Adrenal gland (tissue), 12 donors: Measurements from ENCODE around the gene TSPAN18. TPM values are rescaled to one million over a fixed set of nuclear protein-coding genes. Genes with fewer than 3 reads are reported as not detected.

Experiments
- DNase-seq, 7 donors: peaks; one replicate each; pipeline ENCODE4 v3.0.0-alpha.2; 2019 to 2020
- H3K27ac ChIP-seq, 5 donors: fragments of 200-600 bp; sonication (generic) in 4 of 5; 1 replicate in 3 of 5; 2 replicates in 2 of 5; pipeline versions ENCODE4 v1.5.1 to v1.8.0; 2016 to 2020; ENCODE audit warnings: mild to moderate bottlenecking in 1 of 5
- H3K27me3 ChIP-seq: fragments of 200-600 bp; 2 replicates; pipeline ENCODE4 v1.8.0; 2021
- H3K36me3 ChIP-seq, 2 donors: fragments of 200-600 bp; replicated peaks in 1 of 2; 1 replicate in 1 of 2; 2 replicates in 1 of 2; pipeline versions ENCODE4 v1.5.1 to v1.8.0; 2018 to 2022
- H3K4me1 ChIP-seq, 2 donors: fragments of 200-600 bp; replicated peaks in 1 of 2; 1 replicate in 1 of 2; 2 replicates in 1 of 2; pipeline versions ENCODE4 v1.5.1 to v1.8.0; 2018 to 2021
- H3K4me3 ChIP-seq, 4 donors: fragments of 200-600 bp; sonication (generic) in 3 of 4; one replicate each; pipeline ENCODE4 v1.5.1; 2016 to 2018
- H3K9me3 ChIP-seq, 3 donors: fragments of 200-600 bp; sonication (generic) in 1 of 3; replicated peaks in 1 of 3; 1 replicate in 2 of 3; 2 replicates in 1 of 3; pipeline versions ENCODE4 v1.5.1 to v1.8.0; 2016 to 2021
- POLR2A ChIP-seq, 2 donors: fragments of 450-650 bp; IDR thresholded peaks; one replicate each; pipeline ENCODE4 v1.6.1; 2017; ENCODE audit warnings: antibody characterized with exemption in 2 of 2, mild to moderate bottlenecking in 2 of 2, moderate library complexity in 1 of 2
- WGBS, 4 donors: extraction: QIAGEN DNeasy Blood & Tissue Kit in 2 of 4; methylation state at CpG; one replicate each; pipeline versions ENCODE4 v1.1.5 to v1.1.7; 2013 to 2017; 5-methylcytosine and 5-hydroxymethylcytosine counted together
- intact Hi-C, 2 donors: fragments of 100-400 bp; cut with DNase I; formaldehyde crosslinking; loops; one replicate each; pipeline versions ENCODE4 v1.14.1 to v1.15.0; 2022 to 2023
- polyA plus RNA-seq, 3 donors: library from polyadenylated mRNA; stranded (reverse); fragments of 200-250 nt in 2 of 3; fragments of 350-450 nt in 1 of 3; fragmentation: Illumina TruSeq in 1 of 3; extraction: RNeasy Lipid Tissue Mini Kit (QIAGEN cat#74804) in 1 of 3; gene quantifications; one replicate each; pipeline ENCODE4 v1.2.3, GENCODE V29; 2013 to 2014
- total RNA-seq, 9 donors: library from RNA; depleted of rRNA in 4 of 9; stranded (reverse); fragments of >200 nt in 4 of 9; fragments of 120-200 nt in 1 of 9; fragmentation: NEBNext Ultra II Directional in 1 of 9; extraction: Animal tissue kit (Norgen Biotek cat#: 25700) in 1 of 9; gene quantifications; one replicate each; pipeline versions ENCODE4 v1.1.0 to v1.2.4, GENCODE V29; 2013 to 2023
- TF ChIP-seq, protein P1 (sequence below), 6 experiments: fragments of 450-650 bp in 4 of 6; fragments of 200-600 bp in 2 of 6; sonication (generic) in 1 of 6; IDR thresholded peaks; 1 replicate in 5 of 6; 2 replicates in 1 of 6; pipeline versions ENCODE4 v1.5.1 to v1.8.0; 2016 to 2021; ENCODE audit warnings: antibody characterized with exemption in 6 of 6, mild to moderate bottlenecking in 2 of 6, moderate library complexity in 1 of 6
- donor health status: healthy with polysubstance abuse.
- donor health status: Bipolar disorder and iron deficiency.
- donor health status: DM: yes; HTN: yes; CAD: no.
- donor health status: DM: no; HTN: no; CAD: no.
- donor health status: DM: no; HTN: no; CAD: no.
- donor health status: DM: yes; HTN: yes; CAD: no.

Gene TSPAN18
- total and polyA plus RNA-seq, 12 donors = 24.5 to 168 (median 58.4) TPM

- Histone ChIP-seq H3K36me3 (no peaks in the 10 kb centered on the region), H3K9me3 (no peaks in the 10 kb centered on the region), H3K4me3 (no peak overlapping the region), H3K27ac (no peak overlapping the region), H3K27me3 (no peaks in the 10 kb centered on the region), H3K4me1 (peaks cover 0 to 15% of the 10 kb centered on the region in 2 donors)
- WGBS, 4 donors = 75 to 92% (median 85%) methylated on average over 1 to 3 of the region's 3 CpGs
- no peak for DNase-seq
- TF ChIP-seq, protein P1, sequence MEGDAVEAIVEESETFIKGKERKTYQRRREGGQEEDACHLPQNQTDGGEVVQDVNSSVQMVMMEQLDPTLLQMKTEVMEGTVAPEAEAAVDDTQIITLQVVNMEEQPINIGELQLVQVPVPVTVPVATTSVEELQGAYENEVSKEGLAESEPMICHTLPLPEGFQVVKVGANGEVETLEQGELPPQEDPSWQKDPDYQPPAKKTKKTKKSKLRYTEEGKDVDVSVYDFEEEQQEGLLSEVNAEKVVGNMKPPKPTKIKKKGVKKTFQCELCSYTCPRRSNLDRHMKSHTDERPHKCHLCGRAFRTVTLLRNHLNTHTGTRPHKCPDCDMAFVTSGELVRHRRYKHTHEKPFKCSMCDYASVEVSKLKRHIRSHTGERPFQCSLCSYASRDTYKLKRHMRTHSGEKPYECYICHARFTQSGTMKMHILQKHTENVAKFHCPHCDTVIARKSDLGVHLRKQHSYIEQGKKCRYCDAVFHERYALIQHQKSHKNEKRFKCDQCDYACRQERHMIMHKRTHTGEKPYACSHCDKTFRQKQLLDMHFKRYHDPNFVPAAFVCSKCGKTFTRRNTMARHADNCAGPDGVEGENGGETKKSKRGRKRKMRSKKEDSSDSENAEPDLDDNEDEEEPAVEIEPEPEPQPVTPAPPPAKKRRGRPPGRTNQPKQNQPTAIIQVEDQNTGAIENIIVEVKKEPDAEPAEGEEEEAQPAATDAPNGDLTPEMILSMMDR (IDR thresholded peaks at IDR 0.05) = no peak
- TF ChIP-seq POLR2A (IDR thresholded peaks at IDR 0.05) = no peak
- intact Hi-C loops = loop anchor here in 1 of 2 donors (5.0 kb wide), 1 partner anchor 160 kb away; the partner anchor contains the start of gene TSPAN18
Measured at GRCh38 chr11:44887636-44888035, 160.9 kb downstream of the TSPAN18 start.

GRCh38 chr11:44889266-44889665, 162.5 kb downstream of the TSPAN18 start:
- H3K36me3 ChIP-seq = no peaks in the 10 kb centered on the region
- no peaks in the 10 kb centered on the region for H3K9me3 ChIP-seq
- peaks cover 3 to 32% of the 10 kb centered on the region in 2 donors for H3K4me1 ChIP-seq
- no peak overlapping the region for H3K27ac ChIP-seq
- no peak for DNase-seq
- 90 to 100% (median 91%) methylated on average over 1 of the region's 1 CpG; no CpG with 5 or more reads in 1 of the 4 donors for WGBS, 4 donors
- H3K27me3 ChIP-seq = no peaks in the 10 kb centered on the region
- intact Hi-C loops = loop anchor here in 1 of 2 donors (5.0 kb wide), 1 partner anchor 162 kb away; the partner anchor contains the start of gene TSPAN18
- H3K4me3 ChIP-seq = no peak overlapping the region
- TF ChIP-seq, protein P1 (IDR thresholded peaks at IDR 0.05) = no peak
- no peak for TF ChIP-seq POLR2A (IDR thresholded peaks at IDR 0.05)

DNA sequence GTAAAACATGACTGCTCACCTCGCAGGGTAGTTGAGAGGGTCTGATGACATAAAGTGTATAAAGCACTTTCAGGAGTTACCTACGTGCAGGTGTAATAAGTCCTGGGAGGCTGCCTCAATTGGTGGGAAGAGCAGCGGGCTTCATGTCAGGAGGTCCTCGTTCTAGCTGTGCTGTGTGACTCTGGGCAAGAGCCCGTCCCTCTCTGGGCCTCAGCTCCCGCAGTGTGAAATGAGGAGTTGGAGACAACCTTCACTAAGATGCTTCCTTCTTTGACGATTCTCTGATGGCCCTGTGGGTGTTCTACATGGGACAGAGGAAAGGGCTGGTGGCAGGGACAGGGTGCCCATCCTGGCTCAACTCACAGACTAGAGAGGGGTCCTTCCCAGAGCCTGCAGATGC, 166.1 kb downstream of the TSPAN18 start:
- no peaks in the 10 kb centered on the region for H3K9me3 ChIP-seq
- no peaks in the 10 kb centered on the region for H3K27me3 ChIP-seq
- no peaks in the 10 kb centered on the region for H3K36me3 ChIP-seq
- WGBS, 4 donors = 85 to 100% (median 91%) methylated on average over 4 to 7 of the region's 7 CpGs
- intact Hi-C loops = loop anchor here (5.0 to 10.0 kb wide), 3 partner anchors 108 to 338 kb away; partner anchors contain the start of gene TSPAN18 (in 1 of the 2)
- no peak for DNase-seq
- H3K4me3 ChIP-seq = no peak overlapping the region
- H3K27ac ChIP-seq = peak overlapping the region in 3 of 5 donors; percentile 39 to 78 (median 54)
- TF ChIP-seq, protein P1 (IDR thresholded peaks at IDR 0.05) = no peak
- TF ChIP-seq POLR2A (IDR thresholded peaks at IDR 0.05) = no peak
- H3K4me1 ChIP-seq = peaks cover 3 to 18% of the 10 kb centered on the region in 2 donors

- H3K4me3 ChIP-seq = no peak overlapping the region
- WGBS, 4 donors = 45 to 62% (median 47%) methylated on average over 7 to 10 of the region's 10 CpGs
Measured at GRCh38 chr11:44893308-44893822, 166.6 kb downstream of the TSPAN18 start.

More at GRCh38 chr11:44893308-44893822, 166.6 kb downstream of the TSPAN18 start:
- Histone ChIP-seq H3K27ac (peak overlapping the region; percentile 18 to 78 (median 39)), H3K27me3 (no peaks in the 10 kb centered on the region), H3K9me3 (no peaks in the 10 kb centered on the region), H3K4me1 (peaks cover 3 to 18% of the 10 kb centered on the region in 2 donors), H3K36me3 (no peaks in the 10 kb centered on the region)
- intact Hi-C loops = loop anchor here (5.0 to 10.0 kb wide), 3 partner anchors 109 to 339 kb away; partner anchors contain the start of gene TSPAN18 (in 1 of the 2)
- peak; percentile 56 to 86 (median 76) for DNase-seq
- TF ChIP-seq POLR2A (IDR thresholded peaks at IDR 0.05) = no peak
- TF ChIP-seq, protein P1 (IDR thresholded peaks at IDR 0.05) = no peak
